HG03064 (cell line): Measurements from ENCODE around the gene FAM13C.

Experiments used
- ATAC-seq: cut with Tn5 transposase; IDR thresholded peaks from one replicate; pipeline ENCODE4 v1.9.1; 2021; ENCODE audit warnings: low read depth; ENCODE audit not compliant: unreplicated experiment

Gene FAM13C

DNA sequence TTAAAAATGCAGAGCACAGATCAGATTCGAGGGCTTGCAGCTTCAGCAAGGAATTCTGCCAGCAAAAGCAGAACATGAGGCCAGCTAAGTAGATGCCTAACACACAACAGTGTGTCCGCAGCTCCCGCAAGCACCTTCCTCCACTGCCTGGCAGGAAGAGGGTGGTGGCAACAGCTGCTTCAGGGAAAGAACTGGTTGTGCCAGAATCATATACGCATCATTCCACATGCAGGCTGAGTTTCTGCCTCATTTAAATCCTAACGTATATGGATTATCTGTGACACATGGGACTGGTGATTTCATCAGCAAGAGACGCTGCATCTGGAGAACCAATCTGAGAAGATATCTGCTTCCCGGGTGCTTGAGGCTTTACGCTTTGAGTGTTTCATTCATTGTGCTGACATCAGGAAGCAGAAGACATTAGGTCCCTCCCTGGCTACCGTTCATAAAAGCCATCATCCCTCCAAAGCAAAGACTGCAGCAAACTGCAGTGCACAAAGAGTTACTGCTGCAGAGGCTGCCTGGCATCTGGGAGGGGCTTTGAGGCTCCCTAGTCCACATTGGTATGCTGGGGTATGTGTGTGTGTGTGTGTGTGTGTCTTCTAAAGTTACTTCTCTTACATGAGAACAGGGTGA, 78.8 kb downstream of the FAM13C start:
- ATAC-seq, result no peak

DNA sequence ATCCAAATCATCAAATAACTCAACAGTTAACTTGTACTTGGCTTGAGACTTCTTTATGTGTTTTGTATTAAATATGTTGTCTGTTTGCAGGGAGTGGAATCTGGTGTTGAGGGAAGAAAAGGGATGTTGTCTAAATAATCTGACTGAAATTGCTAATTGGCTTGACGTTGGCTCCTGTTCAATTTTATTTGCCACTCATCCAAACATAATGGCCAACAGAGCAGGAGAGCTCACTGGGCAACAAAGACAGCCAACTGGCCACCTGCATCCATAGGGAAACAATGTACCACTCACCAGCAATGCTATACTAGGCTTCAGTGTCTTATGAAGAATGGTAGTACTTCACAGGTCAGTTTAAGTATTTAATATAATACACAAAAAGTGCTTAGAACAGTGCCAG, 80.5 kb downstream of the FAM13C start:
- ATAC-seq, result no peak

DNA sequence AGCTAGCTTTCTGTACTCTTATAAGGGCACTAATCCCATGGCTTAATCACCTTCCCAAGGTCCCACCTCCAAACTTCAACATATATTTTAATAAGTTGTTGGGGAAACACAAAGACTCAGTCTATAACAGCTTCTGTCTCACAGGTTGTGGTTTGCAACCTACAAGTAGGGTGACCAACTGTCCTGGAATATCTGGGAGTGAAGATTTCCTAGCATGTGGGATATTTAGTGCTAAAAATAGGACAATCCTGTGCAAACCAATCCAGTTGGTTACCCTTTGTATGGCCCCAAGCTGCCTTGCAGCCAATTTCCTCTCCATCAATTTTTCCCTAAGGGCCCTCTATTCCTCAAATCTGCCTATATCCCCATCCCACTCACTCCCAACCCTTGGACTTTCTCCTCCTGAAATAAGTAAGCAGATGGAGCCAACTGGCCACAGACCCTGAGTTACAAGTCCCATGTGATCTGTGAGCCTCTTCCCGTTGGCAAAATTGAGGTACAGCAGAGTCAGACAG, 82.3 kb downstream of the FAM13C start:
- no peak for ATAC-seq

DNA sequence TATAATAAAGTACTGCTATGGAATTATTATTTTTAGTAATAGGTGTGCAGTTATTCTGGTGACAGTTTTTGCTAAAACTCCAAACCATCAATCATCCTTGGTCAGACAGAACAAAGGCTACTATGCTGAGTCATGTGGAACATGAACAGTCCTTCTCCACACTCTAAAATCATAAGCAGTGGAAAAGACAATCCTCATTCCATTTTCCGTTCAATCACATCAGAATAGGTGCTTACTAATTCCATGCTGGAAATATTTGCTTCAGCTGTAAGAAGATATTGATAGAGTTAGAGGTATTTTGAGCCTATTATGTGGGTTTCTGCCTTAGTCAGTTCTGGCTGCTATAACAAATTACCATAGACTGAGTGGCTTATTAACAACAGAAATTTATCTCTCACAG, 82.9 kb downstream of the FAM13C start:
- ATAC-seq, result no peak

DNA sequence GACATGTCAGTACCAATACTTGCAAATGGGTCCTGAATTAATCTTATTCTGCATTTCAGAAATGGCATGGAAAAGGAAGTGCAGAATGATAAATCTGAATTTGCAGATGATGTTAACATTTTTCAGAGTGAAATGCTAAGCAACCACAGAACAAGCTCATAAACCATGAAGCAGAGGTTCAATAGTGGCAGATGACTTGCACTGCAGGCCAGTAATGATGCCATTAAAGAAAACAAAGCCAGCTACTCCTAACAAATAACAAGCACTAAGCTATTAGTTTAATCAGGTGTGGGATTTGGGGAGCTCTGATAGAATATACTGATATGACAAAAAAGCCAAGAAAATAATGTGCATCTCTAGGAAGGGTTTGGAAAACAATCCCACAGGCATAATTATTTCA, 85.4 kb downstream of the FAM13C start:
- no peak for ATAC-seq

DNA sequence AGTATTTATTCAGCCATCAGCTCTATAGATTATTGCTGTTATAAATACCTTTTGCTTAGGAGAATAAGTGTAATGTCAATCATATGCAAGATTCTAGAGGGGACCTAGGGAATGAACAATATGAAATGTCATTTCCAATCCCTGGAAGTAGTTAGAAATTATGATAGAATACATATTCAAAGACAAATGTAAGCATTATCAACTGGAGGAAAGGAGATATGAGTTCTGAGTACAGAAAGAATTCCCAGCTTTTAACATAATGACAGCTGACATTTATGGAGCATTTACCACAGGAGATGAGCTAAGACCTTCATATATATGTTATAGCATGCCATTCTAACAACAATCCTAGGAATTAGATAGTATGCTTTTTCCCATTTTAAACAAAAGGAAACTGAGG, 86.2 kb downstream of the FAM13C start:
- no peak for ATAC-seq

DNA sequence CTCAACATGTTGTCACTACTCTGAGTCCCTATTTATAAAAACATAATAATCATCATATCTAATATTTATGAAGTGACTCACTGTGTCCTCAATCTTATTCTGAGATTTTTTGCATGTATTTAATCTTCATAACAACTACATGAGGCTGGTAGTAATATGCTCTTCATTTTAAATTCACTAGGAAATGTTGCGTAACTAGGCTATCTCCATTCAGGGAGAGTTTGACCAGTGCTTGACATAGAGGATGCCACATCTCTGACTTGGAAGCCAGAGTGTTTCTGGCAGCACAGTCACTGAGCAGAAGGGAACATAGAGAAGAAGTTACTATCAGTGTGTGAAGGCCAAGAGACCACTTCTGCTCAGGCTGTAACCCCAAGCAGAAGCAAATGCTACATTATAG, 88.9 kb downstream of the FAM13C start:
- ATAC-seq, result no peak

DNA sequence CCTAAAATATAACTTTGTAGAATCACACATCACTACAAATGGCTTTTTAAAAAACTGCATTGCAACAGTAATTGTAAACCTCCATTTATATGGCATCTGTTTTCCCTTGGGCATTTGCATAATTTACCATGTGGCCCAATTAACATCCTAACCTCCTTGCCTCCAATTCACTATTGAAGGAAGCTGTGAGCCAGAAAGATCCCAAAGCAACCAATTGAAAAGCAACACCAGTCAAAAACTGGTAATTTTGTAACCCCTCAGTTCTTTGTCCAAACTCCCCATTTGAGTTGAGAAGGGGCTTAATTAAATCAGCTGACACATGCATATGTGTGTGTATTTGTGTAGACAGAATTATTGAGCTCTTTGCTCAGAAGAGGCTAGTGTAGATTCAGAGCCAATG, 90.3 kb downstream of the FAM13C start:
- ATAC-seq, result no peak

DNA sequence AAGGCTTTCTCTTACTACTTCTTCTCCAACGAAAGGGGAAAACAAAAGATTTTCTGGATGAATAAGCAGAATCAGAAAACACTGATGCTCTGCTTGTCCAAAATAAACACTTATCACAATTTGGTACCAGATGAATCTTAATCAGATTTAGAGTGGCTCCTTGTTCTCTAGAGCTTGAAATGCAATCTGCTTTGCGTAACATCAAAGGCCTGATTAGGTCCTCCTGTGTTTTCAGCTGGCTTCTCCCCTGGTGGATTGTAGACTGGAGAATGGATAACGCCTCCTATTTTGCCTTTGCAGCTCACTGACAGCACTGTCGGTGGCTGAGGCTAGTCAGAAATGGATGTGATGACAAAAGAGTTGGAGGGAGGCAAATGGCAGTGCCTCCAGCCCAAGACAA, 91.2 kb downstream of the FAM13C start:
- no peak for ATAC-seq

DNA sequence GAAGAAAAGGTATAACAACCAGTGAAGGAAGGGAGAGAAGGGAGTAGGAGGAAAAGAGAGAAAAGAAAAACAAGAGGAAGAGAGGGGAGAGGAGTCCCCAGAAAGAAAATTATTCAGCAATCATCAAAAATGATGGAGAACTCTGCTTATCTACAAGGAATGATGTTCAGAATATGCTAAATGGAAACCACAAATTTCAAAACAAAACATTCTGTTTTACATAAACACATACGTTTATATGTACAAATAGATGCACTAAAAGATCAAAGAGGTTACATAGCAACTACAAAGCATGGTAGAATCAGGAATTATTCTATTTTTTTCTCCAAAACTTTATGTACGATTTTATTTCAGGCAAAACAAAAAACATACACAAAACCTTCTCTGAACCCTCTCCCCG, 91.9 kb downstream of the FAM13C start:
- ATAC-seq, result no peak

DNA sequence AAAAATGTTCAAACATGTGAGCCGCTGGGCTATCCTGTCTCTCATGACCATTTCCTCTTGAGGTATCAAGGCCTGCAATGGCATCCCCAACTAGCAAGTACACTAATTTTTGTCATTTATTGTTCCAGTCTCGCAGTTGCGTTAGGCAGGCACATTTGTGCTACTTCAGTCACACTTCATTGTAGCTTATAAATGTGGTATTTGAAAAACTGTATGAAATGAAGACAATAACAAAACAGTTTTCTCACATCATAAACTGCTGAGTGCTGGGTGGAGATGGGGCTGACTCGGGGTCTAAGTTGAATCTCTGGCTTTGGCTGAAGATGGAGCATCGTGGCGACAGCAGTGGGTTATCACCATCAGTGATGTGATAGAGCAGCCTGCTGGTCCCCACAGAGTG, 92.7 kb downstream of the FAM13C start:
- ATAC-seq, result no peak

DNA sequence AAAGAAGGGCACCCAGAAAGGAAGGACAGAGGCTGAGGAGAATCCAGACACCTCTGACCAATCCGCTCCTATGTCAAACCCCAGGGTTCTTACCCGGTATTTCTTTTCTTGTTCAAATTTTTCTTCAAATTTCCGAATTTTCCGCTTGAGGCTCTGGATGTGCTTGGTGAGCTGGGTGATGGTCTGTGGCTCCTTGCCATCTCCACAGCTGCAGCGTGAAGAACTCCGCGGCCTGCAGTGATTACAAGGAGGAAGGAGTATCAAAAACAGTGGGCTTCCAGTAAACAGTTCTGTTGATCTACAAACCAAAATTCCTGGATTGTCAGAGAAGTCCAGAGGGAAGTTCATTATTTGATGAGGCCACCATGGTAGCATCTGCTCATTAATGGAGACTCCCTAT, 93.9 kb downstream of the FAM13C start:
- no peak for ATAC-seq

DNA sequence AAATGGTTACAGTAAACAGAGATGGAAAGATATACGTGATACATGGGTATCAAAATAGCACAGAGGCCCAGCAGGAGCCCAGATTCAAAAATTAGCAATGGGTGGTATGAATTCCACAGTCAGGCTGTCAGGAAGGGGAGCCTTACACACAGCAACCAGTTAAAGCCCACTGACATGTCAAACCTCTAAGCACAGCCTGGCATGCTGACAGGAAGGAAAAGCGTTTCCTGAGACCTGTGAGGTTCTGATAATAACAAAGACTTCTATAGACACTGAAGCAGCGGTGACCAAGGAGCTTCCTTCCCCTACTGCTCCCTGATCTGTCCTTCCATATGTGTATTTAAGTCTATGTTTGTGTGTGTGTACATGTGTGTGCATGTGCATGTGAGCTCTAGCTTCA, 96.0 kb downstream of the FAM13C start:
- no peak for ATAC-seq

DNA sequence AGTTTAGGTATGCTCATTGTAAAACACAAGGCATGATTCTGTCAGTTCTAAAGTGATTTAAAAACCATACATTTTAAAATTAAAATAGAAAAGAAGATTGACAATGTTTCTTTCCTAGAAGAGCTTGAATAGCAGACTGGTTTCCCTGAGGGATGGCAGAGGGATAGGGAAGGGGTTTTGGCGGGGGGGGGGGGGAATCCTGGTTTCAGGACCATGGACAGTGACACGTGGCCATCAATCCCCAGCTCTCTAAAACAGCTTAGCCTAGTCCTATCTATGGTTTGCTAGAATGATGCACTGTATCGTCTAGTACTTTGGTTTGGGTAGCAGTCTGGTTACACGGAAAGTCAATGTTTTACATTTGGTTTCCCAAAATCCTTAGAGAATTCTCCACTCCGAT, 97.2 kb downstream of the FAM13C start:
- no peak for ATAC-seq

DNA sequence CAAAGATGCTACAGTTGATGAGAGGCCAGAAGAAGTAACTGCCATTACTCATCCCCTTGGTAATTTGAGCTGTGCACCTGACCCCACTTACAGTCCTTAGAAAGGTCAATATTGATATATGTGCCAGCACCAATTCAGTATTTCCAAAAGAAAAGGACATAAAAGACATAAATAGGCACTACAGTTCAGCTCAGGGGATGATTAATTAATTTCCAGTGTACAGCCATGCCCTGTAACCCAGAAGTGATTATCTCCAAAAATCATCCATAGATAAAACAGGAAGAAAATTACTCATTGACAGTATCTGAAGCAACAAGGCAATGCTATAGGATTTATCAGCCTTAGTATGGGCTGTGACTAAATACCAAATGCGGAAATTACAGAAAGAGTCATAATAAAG, 103.5 kb downstream of the FAM13C start:
- no peak for ATAC-seq

DNA sequence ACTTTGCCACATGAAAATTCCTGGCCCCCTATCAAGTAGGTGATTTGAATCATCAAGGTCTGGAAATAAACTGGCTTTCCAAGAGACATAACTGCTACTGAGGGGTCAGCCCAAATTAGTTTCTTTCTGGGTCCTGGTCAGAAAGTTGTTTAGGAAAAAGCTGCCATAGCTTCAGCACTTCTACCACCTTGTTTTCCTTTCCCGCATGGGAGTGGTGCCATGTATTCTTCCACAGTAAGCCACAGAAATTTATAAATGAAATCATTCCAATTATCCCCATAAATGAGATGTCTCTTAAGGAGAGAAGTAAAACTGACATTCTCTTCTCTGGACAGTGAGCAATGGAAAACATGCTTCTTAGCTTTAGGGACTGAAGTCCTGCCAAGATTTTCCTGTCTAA, 105.1 kb downstream of the FAM13C start:
- no peak for ATAC-seq

DNA sequence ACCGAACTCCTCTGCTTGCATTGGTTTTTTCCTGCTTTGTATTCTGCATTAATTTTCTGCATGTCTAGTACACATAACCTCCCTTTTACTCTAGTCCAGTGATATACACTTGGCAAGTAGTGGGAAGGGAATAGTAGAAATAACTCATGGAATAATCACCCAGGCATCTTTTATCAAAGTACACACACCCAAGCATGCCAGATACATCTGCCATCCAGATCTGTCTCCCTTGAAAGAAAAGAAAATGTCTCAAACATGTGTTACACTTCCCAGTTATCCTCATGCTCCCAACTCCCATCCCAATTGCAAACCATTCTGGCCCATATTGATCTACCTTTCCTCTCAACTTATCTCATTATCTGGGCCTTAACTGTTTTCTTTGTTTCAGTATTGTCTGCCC, 106.9 kb downstream of the FAM13C start:
- no peak for ATAC-seq

DNA sequence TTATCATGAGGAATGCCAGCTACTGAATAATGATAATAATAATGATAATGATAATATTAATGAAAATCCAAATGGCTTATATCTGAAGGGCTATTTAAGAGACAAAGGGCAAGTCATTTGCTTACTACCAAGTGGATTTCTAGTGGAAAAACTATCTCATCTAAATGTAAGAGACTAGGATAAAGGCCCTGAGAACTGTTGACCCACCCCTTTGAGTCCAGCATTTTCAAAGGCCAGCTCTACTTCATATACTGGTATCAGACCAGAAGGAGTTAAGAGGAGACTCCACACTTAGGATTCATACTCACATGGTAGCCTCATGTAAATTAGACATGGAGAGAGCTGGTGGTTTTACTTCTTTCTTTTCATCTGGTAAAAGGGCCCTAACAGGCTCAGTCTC, 109.9 kb downstream of the FAM13C start:
- ATAC-seq, result no peak

DNA sequence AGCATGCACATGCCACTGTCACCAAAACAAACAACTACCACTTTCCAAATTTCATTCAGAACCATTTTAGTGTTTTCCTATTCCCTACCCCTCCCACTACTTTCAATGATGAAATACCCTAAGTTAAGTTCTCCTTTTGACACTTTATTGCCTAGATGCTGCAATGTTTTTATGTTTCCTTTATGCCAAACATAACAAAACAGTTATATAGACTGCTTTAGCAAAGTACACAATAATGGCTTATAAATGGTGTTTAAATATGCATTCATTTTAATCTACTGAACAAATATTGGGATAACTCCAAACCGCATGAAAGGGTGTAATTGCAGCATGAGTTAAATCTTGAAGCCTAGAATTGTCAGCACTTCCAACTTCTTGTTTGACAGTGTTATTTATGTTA, 116.7 kb downstream of the FAM13C start:
- ATAC-seq, result no peak

DNA sequence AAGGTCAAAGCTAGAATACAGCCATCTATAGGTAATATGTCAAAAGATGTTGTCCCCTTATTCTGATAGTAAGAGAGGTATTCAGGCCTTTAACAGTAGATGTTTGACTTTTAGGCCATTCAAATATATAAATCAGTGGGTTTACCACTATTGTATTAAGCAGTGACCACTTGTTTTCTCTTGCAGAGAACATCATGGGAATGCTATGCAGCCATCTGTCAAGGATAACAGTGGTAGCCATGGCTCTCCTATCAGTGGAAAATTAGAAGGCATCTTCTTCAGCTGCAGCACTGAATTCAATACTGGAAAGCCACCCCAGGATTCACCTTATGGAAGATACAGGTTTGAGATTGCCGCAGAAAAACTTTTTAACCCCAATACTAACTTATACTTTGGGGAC, 117.5 kb downstream of the FAM13C start:
- no peak for ATAC-seq

DNA sequence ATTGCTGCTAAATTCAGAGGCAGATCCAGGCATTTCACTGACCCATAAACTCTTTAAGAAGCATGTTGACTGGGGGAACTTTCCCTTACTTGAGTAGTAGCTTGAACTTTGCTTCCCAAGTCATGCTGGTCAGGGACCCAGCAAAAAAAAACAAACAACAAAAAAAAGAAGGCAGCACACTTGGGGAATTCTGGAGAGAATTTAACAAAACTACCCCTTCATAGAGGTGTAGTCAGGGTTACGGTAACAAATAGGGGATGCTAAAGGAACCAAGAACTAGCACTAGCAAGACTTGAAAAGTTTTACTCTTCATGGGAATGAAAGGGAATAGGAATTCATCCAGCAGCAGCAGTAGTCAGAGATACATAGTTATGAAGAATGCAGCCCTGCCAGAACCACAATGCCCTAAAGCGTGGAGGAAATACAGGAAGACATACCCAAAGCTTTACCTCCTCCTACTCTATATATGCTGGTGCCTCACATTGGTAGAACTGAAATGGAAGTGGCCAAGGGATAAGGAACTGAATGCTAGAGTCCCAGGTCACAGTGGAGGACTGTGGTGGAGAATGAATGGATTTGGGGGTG, 118.6 kb downstream of the FAM13C start:
- no peak for ATAC-seq

DNA sequence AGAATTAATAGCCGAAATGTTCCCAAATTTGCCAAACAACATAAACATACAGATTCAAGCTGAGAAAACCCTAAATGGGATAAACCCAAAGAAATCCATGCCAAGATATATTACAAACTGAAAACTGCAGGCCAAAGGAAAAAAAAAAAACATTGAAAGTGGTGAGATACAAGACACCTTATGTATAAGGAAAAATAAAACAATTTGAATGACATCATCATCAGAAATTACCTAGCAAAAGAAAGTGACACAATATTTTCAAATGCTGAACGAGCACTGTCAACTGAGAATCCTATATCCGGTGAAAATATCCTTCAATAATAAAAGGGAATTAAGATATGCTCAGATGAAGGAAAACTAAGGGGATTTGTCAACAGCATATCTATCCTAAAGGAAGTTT, 119.4 kb downstream of the FAM13C start:
- no peak for ATAC-seq

DNA sequence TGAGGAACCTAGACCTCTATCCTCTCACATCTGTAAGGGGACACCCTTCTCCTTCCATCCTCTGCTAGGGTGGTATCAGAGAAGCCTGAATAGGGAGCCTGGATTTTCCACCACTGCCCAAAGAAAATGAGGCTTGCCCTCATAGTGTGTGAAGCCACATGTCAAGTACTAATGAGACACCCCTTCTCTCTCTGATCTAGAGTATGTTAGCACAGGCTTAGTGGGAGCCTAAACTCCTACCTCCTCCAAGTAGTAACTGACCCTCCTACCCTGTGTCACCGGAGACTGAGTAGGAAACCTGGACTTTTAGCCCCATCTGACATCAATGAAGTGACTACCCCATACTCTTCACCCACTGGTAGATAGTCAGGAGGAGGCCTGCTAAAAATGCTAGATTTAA, 120.3 kb downstream of the FAM13C start:
- no peak for ATAC-seq
